H1 (cell line): ENCODE measurements around the gene AP2A1. TPM values are rescaled to one million over a fixed set of nuclear protein-coding genes. Genes with fewer than 3 reads are reported as not detected.

ENCODE experiments used
- ATF2 ChIP-seq: IDR thresholded peaks from 2 replicates; pipeline ENCODE4 v1.6.1; 2012; ENCODE audit warnings: low read length, inconsistent platforms
- CHD1 ChIP-seq: IDR thresholded peaks from 2 replicates; pipeline ENCODE4 v1.6.1; 2012; ENCODE audit warnings: low read depth, low read length, improper control_type of control experiment
- CHD7 ChIP-seq: fragments of 300-600 bp; sonication (generic); IDR thresholded peaks from 2 replicates; pipeline ENCODE4 v1.7.1; 2012; ENCODE audit warnings: low read length, moderate library complexity, mild to moderate bottlenecking, inconsistent platforms; ENCODE audit not compliant: insufficient replicate concordance
- KDM1A ChIP-seq: fragments of 200-600, 300-600 bp; sonication (generic); IDR thresholded peaks from 2 replicates; pipeline ENCODE4 v1.7.1; 2016; ENCODE audit warnings: mild to moderate bottlenecking, low read length, borderline replicate concordance
- MAX ChIP-seq: IDR thresholded peaks from 2 replicates; pipeline ENCODE4 v1.6.1; 2012; ENCODE audit warnings: inconsistent platforms
- RXRA ChIP-seq: IDR thresholded peaks from 2 replicates; pipeline ENCODE4 v1.6.1; 2011; ENCODE audit warnings: low read depth, mild to moderate bottlenecking, low read length, moderate library complexity; ENCODE audit not compliant: insufficient read depth
- SAP30 ChIP-seq: fragments of 300-600 bp; sonication (generic); IDR thresholded peaks from 2 replicates; pipeline ENCODE4 v1.7.1; 2012; ENCODE audit warnings: low read length, moderate library complexity, mild to moderate bottlenecking, inconsistent platforms; ENCODE audit not compliant: insufficient read depth, insufficient replicate concordance
- SIN3A ChIP-seq, 2 experiments: IDR thresholded peaks in 1 of 2; conservative IDR thresholded peaks in 1 of 2; 2 replicates each; pipeline ENCODE4 v1.6.1; 2011 to 2012; ENCODE audit warnings: low read length in 2 of 2, improper control_type of control experiment in 1 of 2, low read depth in 1 of 2, mild to moderate bottlenecking in 1 of 2
- polyA plus RNA-seq, 7 experiments: library from polyadenylated mRNA; depleted of rRNA in 3 of 7; stranded (reverse) in 5 of 7; unstranded in 2 of 7; fragments of >200 nt in 5 of 7; fragments of 200-250 nt in 2 of 7; gene quantifications; 1 replicate in 5 of 7; 2 replicates in 1 of 7; 4 replicates in 1 of 7; pipeline versions ENCODE4 v1.2.1 to v1.2.3, GENCODE V29; 2011 to 2013; ENCODE audit warnings: missing spikeins in 2 of 7, mixed read lengths in 2 of 7
- total RNA-seq: library from RNA; stranded (reverse); fragmentation: NEBNext Ultra II Directional; extraction: Animal tissue kit (Norgen Biotek cat#: 25700); gene quantifications from 2 replicates; pipeline ENCODE4 v1.2.1, GENCODE V29; 2021

Gene AP2A1
- total and polyA plus RNA-seq, 2 of the 8 experiments (the other 6 are each of a cell fraction or from before 2014, with no cell fraction given): 105 to 106 TPM

- TF ChIP-seq CHD7: no peak
- no peak for TF ChIP-seq CHD1
- no peak for TF ChIP-seq ATF2
- TF ChIP-seq SIN3A (conservative IDR thresholded peaks at IDR 0.05 in 1 of 2, IDR thresholded peaks at IDR 0.05 in 1 of 2; ENCODE audit: low read depth in 1 of 2, low read length in 2 of 2): no peak
- TF ChIP-seq RXRA: no peak
- TF ChIP-seq SAP30: no peak
- no peak for TF ChIP-seq MAX
- TF ChIP-seq KDM1A: no peak
Measured at GRCh38 chr19:49830766-49831165, 64.0 kb downstream of the AP2A1 start (continued).
